PC-9 (cell line): Measurements from ENCODE around the gene RIPOR2.

Source experiments
- EZH2 ChIP-seq: fragments of 200-600 bp; sonication (generic); IDR thresholded peaks from 2 replicates; pipeline ENCODE4 v1.8.0; 2017; ENCODE audit warnings: antibody characterized with exemption, low read depth
- TF ChIP-seq, protein P1 (sequence below): fragments of 200-600 bp; sonication (generic); conservative IDR thresholded peaks from 2 replicates; pipeline ENCODE4 v1.6.1; 2017; ENCODE audit warnings: mixed run types, antibody characterized with exemption, mild to moderate bottlenecking, moderate library complexity

- TF ChIP-seq, protein P1, sequence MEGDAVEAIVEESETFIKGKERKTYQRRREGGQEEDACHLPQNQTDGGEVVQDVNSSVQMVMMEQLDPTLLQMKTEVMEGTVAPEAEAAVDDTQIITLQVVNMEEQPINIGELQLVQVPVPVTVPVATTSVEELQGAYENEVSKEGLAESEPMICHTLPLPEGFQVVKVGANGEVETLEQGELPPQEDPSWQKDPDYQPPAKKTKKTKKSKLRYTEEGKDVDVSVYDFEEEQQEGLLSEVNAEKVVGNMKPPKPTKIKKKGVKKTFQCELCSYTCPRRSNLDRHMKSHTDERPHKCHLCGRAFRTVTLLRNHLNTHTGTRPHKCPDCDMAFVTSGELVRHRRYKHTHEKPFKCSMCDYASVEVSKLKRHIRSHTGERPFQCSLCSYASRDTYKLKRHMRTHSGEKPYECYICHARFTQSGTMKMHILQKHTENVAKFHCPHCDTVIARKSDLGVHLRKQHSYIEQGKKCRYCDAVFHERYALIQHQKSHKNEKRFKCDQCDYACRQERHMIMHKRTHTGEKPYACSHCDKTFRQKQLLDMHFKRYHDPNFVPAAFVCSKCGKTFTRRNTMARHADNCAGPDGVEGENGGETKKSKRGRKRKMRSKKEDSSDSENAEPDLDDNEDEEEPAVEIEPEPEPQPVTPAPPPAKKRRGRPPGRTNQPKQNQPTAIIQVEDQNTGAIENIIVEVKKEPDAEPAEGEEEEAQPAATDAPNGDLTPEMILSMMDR, result no peak
- no peak for TF ChIP-seq EZH2
These were observed 27.7 kb downstream of the RIPOR2 start for GRCh38 chr6:24907919-24908649.
